AG09309 (cell line): ENCODE data around the gene MAGOH.

ENCODE experiments used
- DNase-seq: peaks from one replicate; pipeline ENCODE4 v3.0.0-alpha.2; 2010; ENCODE audit warnings: low read depth
- H3K4me3 ChIP-seq: 2 replicates; pipeline ENCODE4 v1.5.1; 2011; ENCODE audit warnings: mild to moderate bottlenecking, low read depth, low read length, moderate library complexity; ENCODE audit not compliant: control insufficient read depth
- TF ChIP-seq, protein P1 (sequence below): IDR thresholded peaks from 2 replicates; pipeline ENCODE4 v1.5.1; 2011; ENCODE audit warnings: mild to moderate bottlenecking, low read depth, low read length, inconsistent platforms; ENCODE audit not compliant: insufficient read depth, control insufficient read depth; ENCODE audit errors: missing control alignments

The MAGOH gene

DNA sequence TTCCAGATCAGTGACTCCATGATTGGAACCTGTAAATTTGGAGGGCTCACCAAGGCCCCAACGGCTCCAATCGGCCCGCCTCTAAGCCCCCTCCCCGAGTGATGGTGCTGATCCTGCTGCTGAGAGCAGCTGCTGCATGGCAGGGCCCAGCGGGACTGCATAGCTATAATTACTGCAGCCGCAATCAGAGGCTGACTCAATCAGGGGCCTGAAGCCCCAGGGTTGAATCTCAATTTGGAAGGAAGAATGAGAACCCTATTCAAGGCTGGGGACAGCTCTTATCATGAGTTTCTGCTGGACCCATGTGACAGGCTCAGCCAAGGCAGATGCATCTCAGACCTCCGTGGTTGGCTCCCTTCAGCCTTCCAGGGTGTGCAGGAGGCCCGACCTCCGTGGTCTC is 42.8 kb upstream of the MAGOH start:
- TF ChIP-seq, protein P1, sequence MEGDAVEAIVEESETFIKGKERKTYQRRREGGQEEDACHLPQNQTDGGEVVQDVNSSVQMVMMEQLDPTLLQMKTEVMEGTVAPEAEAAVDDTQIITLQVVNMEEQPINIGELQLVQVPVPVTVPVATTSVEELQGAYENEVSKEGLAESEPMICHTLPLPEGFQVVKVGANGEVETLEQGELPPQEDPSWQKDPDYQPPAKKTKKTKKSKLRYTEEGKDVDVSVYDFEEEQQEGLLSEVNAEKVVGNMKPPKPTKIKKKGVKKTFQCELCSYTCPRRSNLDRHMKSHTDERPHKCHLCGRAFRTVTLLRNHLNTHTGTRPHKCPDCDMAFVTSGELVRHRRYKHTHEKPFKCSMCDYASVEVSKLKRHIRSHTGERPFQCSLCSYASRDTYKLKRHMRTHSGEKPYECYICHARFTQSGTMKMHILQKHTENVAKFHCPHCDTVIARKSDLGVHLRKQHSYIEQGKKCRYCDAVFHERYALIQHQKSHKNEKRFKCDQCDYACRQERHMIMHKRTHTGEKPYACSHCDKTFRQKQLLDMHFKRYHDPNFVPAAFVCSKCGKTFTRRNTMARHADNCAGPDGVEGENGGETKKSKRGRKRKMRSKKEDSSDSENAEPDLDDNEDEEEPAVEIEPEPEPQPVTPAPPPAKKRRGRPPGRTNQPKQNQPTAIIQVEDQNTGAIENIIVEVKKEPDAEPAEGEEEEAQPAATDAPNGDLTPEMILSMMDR = no peak
- H3K4me3 ChIP-seq = no peak overlapping the region
- no peak for DNase-seq

DNA sequence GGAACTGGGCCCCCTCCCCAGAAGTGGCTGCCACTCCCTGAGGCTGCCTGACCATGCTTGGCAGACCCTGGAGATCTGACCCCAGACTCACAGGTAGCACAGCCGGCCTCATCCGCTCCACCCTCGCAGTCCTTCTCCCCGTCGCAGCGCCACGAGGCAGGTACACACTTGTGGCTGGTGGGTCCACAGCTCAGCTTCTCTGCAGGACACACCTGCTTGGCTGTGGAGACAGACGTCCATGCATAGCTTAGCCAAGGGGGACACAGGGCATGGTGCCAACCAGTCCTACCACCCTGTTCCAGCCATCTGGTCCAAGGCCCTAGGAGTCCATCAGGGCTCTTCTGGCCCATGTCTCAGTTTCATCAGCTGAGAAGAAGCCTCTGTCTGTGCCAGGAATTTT is 42.2 kb upstream of the MAGOH start:
- TF ChIP-seq, protein P1 = no peak
- no peak overlapping the region for H3K4me3 ChIP-seq
- no peak for DNase-seq

- DNase-seq = no peak
- H3K4me3 ChIP-seq = no peak overlapping the region
- TF ChIP-seq, protein P1 = no peak
Measured at GRCh38 chr1:53279296-53280200, 41.2 kb upstream of the MAGOH start.

DNA sequence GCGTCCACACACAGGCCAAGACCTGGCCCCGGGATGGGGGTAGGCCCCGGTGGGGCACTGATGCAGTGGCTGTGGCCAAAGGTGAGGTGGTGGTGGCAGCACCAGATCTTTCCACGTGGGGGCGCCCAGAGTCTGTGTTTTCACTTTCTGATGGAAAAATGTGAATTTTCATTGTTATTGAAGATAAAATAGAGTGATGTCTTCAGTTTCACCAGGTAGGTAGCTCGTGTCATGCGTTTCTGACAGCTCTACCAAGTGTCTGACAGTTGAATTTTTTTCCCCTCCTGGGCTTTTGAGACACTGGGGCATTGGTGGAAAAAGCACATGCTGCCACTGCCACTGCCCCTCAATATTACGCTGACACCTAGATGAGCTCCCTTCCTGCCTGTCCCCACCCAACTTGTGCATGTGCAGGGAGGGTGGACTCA is 40.0 kb upstream of the MAGOH start:
- H3K4me3 ChIP-seq = no peak overlapping the region
- no peak for DNase-seq
- TF ChIP-seq, protein P1 = peak; percentile 86

GRCh38 chr1:53277326-53277725 is 39.0 kb upstream of the MAGOH start:
- TF ChIP-seq, protein P1 = no peak
- DNase-seq = no peak
- H3K4me3 ChIP-seq = no peak overlapping the region

- TF ChIP-seq, protein P1 = no peak
Measured at GRCh38 chr1:53276902-53277281, 38.6 kb upstream of the MAGOH start.

More at GRCh38 chr1:53276902-53277281, 38.6 kb upstream of the MAGOH start:
- no peak overlapping the region for H3K4me3 ChIP-seq
- DNase-seq = no peak
